Suprapubic skin (tissue), 4 donors: ENCODE results near the gene MON1B. TPM values are rescaled to one million over a fixed set of nuclear protein-coding genes. Genes with fewer than 3 reads are reported as not detected.

Experiments used
- DNase-seq, 2 donors: peaks; one replicate each; pipeline ENCODE4 v3.0.0-alpha.2; 2019; ENCODE audit warnings: low spot score in 2 of 2
- H3K27ac ChIP-seq: fragments of 200-600 bp; sonication (generic); one replicate; pipeline ENCODE4 v1.5.1; 2019
- H3K27me3 ChIP-seq: fragments of 200-600 bp; sonication (generic); one replicate; pipeline ENCODE4 v1.5.1; 2019
- H3K36me3 ChIP-seq: fragments of 200-600 bp; sonication (generic); one replicate; pipeline ENCODE4 v1.5.1; 2019
- H3K4me1 ChIP-seq: fragments of 200-600 bp; sonication (generic); one replicate; pipeline ENCODE4 v1.5.1; 2019
- H3K4me3 ChIP-seq: fragments of 200-600 bp; sonication (generic); one replicate; pipeline ENCODE4 v1.5.1; 2019; ENCODE audit warnings: mild to moderate bottlenecking
- H3K9me3 ChIP-seq: fragments of 200-600 bp; sonication (generic); one replicate; pipeline ENCODE4 v1.5.1; 2019
- EP300 ChIP-seq: sonication (generic); formaldehyde crosslinking; IDR thresholded peaks from one replicate; pipeline ENCODE4 v1.6.1; 2017; ENCODE audit warnings: antibody characterized with exemption
- POLR2A ChIP-seq, 2 donors: fragments of 450-650 bp; IDR thresholded peaks; one replicate each; pipeline ENCODE4 v1.6.1; 2017; ENCODE audit warnings: antibody characterized with exemption in 2 of 2, mild to moderate bottlenecking in 2 of 2, moderate library complexity in 2 of 2
- POLR2AphosphoS5 ChIP-seq, 3 donors: sonication (generic); formaldehyde crosslinking; IDR thresholded peaks; one replicate each; pipeline ENCODE4 v1.6.1; 2017; ENCODE audit warnings: antibody characterized with exemption in 3 of 3
- WGBS: methylation state at CpG from one replicate; pipeline ENCODE4 v1.1.5; 2018; 5-methylcytosine and 5-hydroxymethylcytosine counted together
- total RNA-seq, 4 donors: library from RNA; depleted of rRNA; stranded (reverse); fragments of >200 nt; gene quantifications; one replicate each; pipeline ENCODE4 v1.1.0, GENCODE V29; 2016
- TF ChIP-seq, protein P1 (sequence below), 2 donors: fragments of 200-600 bp in 1 of 2; fragments of 450-650 bp in 1 of 2; sonication (generic) in 1 of 2; IDR thresholded peaks; one replicate each; pipeline ENCODE4 v1.5.1; 2016 to 2019; ENCODE audit warnings: antibody characterized with exemption in 2 of 2, mild to moderate bottlenecking in 1 of 2, moderate library complexity in 1 of 2

MON1B gene
- total RNA-seq = 10 to 100 TPM; 20.8 to 27.1 (median 23.3) TPM

DNA sequence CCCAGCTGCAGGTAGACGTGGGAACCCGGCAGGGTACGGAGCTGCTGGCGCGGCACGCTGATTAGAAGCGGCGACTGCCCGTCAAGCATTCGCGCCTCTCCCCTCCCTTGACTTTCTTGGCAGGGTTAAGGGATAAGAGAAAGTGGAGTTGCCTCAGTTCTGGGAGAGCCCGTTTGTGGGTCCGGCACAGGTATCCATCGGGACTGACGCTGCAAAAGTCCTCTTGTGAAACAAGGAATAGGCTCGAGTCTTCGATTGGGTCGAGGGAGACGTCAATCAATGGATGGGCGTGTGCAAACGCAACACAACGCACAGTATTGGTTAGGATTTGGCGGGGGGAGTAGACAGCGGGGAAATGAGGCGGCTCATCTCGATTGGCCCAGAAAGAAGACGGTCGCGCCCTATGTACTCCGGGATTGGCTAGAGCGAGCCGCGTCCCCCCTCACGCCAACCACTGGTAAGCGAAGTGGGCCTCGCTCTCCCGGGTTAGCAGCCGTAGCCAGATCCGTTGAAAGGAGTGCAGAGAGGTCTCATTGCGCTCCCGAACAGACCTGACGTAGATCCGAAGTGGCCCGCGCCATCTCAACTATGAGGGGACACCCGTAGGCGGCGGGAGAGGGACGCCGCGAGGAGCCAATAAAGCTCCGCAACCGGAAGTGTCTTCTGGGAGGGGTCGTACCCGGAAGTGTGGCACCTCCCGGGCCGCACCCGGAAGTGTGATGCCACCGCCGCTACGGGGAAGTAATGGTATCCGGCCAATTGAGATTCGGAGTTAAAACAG, at the start of gene MON1B:
MON1B (plus strand) TSS at position 713 of the 781 bp plus-strand sequence. CDS start 296 bp downstream, outside the sequence.
- no peaks in the 10 kb centered on the region for H3K27me3 ChIP-seq
- WGBS = under 1% methylated on average over 47 of the region's 63 CpGs
- peak in 2 of 3 donors; percentile 82 to 86 for TF ChIP-seq POLR2AphosphoS5 (IDR thresholded peaks at IDR 0.05)
- peak in 1 of 2 donors; percentile 45 for TF ChIP-seq POLR2A (IDR thresholded peaks at IDR 0.05)
- TF ChIP-seq EP300 = no peak
- no peaks in the 10 kb centered on the region for H3K9me3 ChIP-seq
- DNase-seq = peak; percentile 98 to 99
- peak within 1 kb of the TSS; percentile 74 for H3K4me3 ChIP-seq
- peaks cover 24% of the 10 kb centered on the region for H3K36me3 ChIP-seq
- H3K4me1 ChIP-seq = peaks cover 23% of the 10 kb centered on the region
- H3K27ac ChIP-seq = peak within 1 kb of the TSS; percentile 98

DNA sequence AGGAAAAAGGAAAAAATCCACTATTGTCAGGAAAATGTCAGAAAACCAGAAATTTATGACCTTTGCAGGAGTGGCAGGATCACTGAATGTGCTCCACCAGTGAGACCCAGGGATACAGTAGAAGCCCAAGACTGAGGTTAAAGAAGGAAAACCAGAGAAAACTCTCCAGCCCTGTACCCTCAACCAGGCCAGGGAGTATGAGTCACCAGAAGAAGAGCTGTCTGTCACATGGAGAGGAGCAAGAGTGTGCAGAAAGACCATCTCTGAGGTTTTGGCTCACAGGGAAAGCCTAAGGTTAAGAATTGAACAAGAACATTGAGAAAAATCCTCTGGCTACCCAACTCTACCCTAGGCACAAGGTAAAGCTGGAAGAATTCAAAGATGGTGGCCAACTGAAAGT, 47.6 kb upstream of the MON1B start:
- no peak for DNase-seq
- Histone ChIP-seq H3K27ac (no peak overlapping the region), H3K4me1 (no peaks in the 10 kb centered on the region), H3K4me3 (no peak overlapping the region), H3K27me3 (no peaks in the 10 kb centered on the region), H3K36me3 (no peaks in the 10 kb centered on the region), H3K9me3 (no peaks in the 10 kb centered on the region)
- TF ChIP-seq, protein P1, sequence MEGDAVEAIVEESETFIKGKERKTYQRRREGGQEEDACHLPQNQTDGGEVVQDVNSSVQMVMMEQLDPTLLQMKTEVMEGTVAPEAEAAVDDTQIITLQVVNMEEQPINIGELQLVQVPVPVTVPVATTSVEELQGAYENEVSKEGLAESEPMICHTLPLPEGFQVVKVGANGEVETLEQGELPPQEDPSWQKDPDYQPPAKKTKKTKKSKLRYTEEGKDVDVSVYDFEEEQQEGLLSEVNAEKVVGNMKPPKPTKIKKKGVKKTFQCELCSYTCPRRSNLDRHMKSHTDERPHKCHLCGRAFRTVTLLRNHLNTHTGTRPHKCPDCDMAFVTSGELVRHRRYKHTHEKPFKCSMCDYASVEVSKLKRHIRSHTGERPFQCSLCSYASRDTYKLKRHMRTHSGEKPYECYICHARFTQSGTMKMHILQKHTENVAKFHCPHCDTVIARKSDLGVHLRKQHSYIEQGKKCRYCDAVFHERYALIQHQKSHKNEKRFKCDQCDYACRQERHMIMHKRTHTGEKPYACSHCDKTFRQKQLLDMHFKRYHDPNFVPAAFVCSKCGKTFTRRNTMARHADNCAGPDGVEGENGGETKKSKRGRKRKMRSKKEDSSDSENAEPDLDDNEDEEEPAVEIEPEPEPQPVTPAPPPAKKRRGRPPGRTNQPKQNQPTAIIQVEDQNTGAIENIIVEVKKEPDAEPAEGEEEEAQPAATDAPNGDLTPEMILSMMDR (IDR thresholded peaks at IDR 0.05) = no peak
- TF ChIP-seq POLR2AphosphoS5 (IDR thresholded peaks at IDR 0.05) (no peak), POLR2A (IDR thresholded peaks at IDR 0.05) (no peak), EP300 (no peak)

DNA sequence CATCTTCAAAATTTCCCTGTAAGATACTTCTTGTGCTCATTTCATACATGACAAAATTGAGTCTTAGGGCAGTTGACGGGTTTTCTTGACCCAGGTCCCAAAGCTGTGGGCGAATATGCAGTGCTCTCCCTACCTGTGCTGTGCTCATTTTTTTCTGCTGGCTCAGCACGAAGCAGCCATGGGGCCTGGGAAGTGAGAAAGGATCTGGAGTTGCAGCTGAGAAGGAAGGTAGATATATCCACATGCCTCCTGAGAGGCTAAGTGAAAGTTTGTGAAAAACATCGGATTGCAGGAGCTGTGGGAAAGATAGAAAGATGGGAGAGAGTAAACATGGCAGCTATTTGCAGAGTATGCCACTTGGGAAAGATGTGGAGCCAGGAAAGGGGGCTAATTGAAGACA, 42.9 kb upstream of the MON1B start:
- 72% methylated on average over 4 of the region's 4 CpGs for WGBS
- DNase-seq = no peak
- TF ChIP-seq, protein P1 (IDR thresholded peaks at IDR 0.05) = no peak
- TF ChIP-seq POLR2A (IDR thresholded peaks at IDR 0.05) = no peak
- no peak for TF ChIP-seq EP300
- no peak for TF ChIP-seq POLR2AphosphoS5 (IDR thresholded peaks at IDR 0.05)

DNA sequence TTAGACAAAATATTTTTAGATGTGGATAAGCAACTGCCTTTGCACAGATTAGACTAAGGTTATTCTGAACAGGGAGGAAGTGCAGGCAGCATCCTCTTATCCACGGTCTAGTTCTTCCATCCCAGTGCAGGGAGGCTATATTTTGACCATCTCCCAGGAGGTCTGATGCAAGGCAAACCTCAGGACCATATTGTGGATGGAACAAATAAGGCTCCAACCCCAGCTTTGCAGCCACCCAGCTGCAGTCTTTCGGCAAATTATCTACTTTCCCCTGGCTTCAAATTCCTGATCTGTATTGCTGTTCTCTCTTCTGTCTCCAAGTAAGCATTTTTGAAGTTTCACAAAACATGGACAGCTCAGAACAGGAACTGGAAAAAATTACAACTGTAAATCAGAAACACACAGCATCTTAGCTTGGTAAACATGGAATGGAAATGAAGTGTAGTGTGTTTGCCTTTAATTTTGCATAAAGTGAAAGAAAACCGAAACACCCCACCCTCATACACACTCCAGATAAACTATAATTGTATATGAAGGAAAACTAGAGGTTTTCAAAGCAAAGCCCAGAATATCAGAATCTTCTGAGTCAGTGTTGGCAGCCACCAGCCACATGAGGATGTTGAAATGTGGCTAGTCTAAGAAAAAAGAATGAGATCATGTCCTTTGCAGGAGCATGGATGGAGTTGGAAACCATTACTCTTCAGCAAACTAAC, 33.5 kb upstream of the MON1B start:
- TF ChIP-seq POLR2AphosphoS5 (IDR thresholded peaks at IDR 0.05) (no peak), POLR2A (IDR thresholded peaks at IDR 0.05) (no peak), EP300 (no peak)
- TF ChIP-seq, protein P1 (IDR thresholded peaks at IDR 0.05) = no peak
- H3K4me3 ChIP-seq = no peak overlapping the region
- 45% methylated on average over 3 of the region's 3 CpGs for WGBS
- no peak for DNase-seq
- no peaks in the 10 kb centered on the region for H3K36me3 ChIP-seq
- no peaks in the 10 kb centered on the region for H3K27me3 ChIP-seq
- H3K9me3 ChIP-seq = no peaks in the 10 kb centered on the region
- peaks cover 3% of the 10 kb centered on the region for H3K4me1 ChIP-seq
- H3K27ac ChIP-seq = no peak overlapping the region

More for the DNA sequence above, 42.9 kb upstream of the MON1B start:
- Histone ChIP-seq H3K4me3 (no peak overlapping the region), H3K27me3 (no peaks in the 10 kb centered on the region), H3K36me3 (no peaks in the 10 kb centered on the region), H3K4me1 (no peaks in the 10 kb centered on the region), H3K9me3 (no peaks in the 10 kb centered on the region), H3K27ac (no peak overlapping the region)

DNA sequence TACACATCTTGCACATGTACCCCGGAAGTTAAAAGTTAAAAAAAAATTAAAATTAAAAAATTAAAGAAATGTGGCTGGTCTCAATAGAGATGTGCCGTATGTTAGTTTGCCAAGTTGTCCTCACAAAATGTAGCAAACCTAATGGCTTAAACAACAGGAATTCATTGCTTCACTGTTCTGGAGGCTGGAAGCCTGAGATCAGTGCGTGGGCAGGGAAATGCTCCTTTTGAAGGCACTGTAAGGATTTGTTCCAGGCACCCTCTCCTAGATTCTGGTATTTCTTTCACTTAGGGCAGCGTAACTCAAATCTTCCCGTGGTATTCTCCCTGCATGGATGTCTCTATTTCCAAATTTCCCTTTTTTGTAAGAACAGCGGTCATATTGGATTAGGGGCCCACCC, 32.7 kb upstream of the MON1B start:
- peaks cover 3% of the 10 kb centered on the region for H3K4me1 ChIP-seq
- H3K4me3 ChIP-seq = no peak overlapping the region
- TF ChIP-seq EP300 (no peak), POLR2A (IDR thresholded peaks at IDR 0.05) (no peak), POLR2AphosphoS5 (IDR thresholded peaks at IDR 0.05) (no peak)
- TF ChIP-seq, protein P1 (IDR thresholded peaks at IDR 0.05) = no peak
- no peaks in the 10 kb centered on the region for H3K9me3 ChIP-seq
- H3K36me3 ChIP-seq = no peaks in the 10 kb centered on the region
- H3K27me3 ChIP-seq = no peaks in the 10 kb centered on the region
- H3K27ac ChIP-seq = peak overlapping the region; percentile 6
- WGBS = 79% methylated on average over 6 of the region's 6 CpGs
- no peak for DNase-seq
